Bone marrow (tissue), 2 donors: Measurements from ENCODE around the gene TRIM44.
"Not testable (repeated sequence)": the region's sequence is repeated elsewhere in the genome, so short reads cannot be mapped to it uniquely, and the experiment has no call there.

ENCODE experiments used
- DNase-seq, 2 donors: peaks; one replicate each; lab custom pipeline; 2025; lab: John Stamatoyannopoulos, UW

TRIM44 gene

GRCh38 chr11:35815556-35816315 is 153.2 kb downstream of the TRIM44 start:
- DNase-seq = no peak

DNA sequence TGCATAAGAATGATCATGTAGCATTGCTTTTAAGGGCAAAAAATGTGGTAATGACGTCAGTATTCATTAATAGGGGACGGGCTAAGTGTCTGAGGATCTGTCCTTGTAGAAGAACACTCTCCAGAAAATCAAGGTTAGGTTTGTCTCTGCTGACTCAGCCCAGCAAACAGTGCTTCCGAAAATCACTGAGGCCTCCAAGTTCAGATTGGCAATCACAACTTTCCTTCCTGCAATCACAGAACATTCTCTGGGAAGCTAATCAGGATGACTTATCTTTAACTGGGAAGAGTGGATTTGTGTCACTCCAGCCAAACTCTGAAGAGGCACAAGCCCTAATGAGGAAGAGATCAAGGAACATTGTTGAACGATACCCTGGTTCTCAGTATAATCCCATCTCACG is 158.0 kb downstream of the TRIM44 start:
- DNase-seq = no peak

DNA sequence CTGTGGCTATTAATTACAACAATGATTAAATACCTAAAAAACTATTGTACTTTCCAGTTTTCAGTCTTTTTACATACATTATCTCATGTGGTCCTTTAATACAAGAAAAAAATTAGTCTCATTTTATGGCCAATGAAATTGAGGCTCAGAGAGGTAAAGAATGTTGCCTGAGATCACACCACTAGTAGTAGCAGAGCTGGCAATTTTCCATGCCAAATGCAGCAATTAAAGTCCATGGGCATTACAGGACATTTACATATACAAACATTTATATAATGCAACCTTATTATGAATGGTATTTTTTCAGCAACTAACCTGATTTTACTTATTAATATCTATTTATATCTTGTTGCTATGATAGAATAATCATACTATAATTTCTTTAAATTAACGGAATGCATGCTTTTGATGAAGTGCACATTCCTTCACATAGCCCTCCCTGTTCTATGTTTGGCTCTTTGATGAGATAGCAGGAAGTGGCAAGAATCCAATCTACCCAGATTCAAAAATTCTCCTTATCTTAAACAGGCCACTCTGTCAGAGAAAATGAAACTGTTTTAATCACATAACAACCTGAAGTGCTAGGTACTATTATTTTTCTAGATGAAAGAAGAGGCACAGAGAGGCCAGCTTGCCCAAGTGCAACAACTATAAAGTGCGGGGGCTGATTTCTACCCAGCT is 160.4 kb downstream of the TRIM44 start:
- no peak for DNase-seq

- no peak for DNase-seq
Observed at GRCh38 chr11:35823742-35824298, 161.2 kb downstream of the TRIM44 start.

- DNase-seq = no peak
Observed at GRCh38 chr11:35825386-35825785, 162.8 kb downstream of the TRIM44 start.

DNA sequence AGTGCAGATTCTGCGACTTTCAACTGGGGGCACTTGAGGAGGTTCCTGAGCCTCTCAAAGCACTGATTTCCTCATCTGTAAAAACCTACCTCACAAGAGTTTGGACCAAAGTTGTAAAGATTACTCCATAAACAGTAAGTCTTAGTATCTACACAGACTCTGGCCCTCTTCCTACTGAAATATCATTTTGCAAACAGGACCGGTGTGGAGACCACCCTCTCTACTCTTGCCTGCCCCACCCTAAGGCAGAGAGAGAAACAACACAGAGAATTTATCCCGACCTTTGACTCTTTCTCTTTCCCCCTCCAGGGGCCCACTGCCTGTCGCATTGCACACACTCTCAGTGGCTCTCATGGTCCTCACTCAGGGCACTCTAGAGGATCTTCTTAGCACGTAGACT is 163.4 kb downstream of the TRIM44 start:
- no peak for DNase-seq

DNA sequence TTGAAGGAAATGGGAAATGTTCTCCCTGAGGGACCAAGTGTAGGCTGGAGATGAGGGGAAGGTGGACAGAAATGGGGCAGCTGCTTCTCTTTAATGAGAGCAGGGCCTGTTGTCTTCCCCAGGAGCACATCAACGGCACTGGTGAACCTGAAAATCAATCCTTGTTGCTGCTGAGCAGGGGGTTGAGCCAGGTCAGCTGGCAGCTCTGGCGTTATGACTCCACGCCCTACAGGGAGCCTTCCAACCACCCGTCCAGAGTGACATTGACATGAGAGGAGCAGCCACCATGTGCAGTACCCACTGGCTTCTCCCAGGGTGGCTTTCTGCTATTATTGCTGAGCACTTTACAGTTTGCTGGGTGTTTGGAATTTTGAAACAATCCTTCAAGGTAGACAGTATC is 164.4 kb downstream of the TRIM44 start:
- DNase-seq = no peak

- no peak for DNase-seq
Observed at GRCh38 chr11:35836205-35836604, 173.6 kb downstream of the TRIM44 start.

- no peak for DNase-seq
Observed at GRCh38 chr11:35838071-35838470, 175.5 kb downstream of the TRIM44 start.

- not testable (repeated sequence) for DNase-seq
Observed at GRCh38 chr11:35838697-35839367, 176.3 kb downstream of the TRIM44 start.

- DNase-seq = no peak
Observed at GRCh38 chr11:35839368-35840161, 177.0 kb downstream of the TRIM44 start.

DNA sequence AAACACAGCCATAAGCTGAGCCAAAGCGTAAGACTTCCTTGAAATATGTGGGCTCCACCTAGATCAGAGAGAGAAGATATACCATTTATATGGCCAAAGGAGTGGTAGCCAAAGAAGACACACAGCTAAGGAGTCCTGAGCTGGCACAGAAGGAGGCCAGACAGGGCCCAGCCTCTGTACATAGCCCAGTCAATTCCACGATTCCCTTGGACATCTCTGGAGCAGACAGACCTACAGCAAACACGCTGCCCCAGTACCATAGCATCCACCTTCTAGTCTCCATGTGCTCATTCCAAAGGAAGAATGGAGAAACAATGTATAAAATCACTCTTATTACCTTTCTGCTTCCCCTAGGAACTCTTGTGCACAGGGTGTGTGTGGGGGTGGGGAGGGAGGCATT is 179.2 kb downstream of the TRIM44 start:
- no peak for DNase-seq

DNA sequence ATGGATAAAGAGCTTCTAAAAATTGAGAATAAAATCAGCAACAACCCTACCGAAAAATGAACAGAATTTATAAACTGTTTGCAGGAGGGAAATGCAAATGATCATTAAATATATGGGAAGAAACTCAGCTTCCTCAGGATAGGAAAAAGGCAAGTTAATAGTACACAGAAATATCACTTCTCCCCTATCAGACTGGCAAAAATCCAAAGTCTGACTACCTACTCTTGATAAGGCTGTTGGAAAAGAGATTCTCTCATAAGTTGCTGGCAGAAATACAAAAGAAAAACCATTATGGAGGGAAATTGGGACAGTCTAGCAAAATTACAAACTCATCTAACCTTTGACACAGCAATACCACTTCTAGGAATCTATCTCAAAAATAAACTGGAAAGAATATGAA is 180.4 kb downstream of the TRIM44 start:
- no peak for DNase-seq

GRCh38 chr11:35844579-35844978 is 182.0 kb downstream of the TRIM44 start:
- DNase-seq = no peak

- DNase-seq = no peak
Observed at GRCh38 chr11:35845860-35846259, 183.3 kb downstream of the TRIM44 start.

DNA sequence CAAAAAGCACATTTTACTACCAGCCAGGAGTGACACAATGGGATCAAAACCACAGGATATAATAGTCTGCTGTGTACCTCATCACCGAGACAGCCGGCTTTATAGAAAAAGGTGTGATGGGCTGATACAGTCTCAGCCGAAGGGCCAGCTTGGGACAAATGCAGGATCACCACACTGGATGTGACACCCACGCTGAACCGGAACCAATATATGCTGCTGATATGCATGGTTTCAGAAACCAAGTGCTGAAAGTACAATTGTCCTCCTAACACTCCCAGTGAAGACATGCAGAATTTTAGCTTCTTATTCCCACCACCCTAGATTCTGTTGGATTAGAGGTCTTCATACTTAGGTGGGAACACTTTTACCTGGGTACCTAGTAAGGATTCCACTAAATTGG is 184.3 kb downstream of the TRIM44 start:
- DNase-seq = no peak

GRCh38 chr11:35847473-35847872 is 184.9 kb downstream of the TRIM44 start:
- DNase-seq = no peak

GRCh38 chr11:35848616-35849015 is 186.0 kb downstream of the TRIM44 start:
- no peak for DNase-seq

DNA sequence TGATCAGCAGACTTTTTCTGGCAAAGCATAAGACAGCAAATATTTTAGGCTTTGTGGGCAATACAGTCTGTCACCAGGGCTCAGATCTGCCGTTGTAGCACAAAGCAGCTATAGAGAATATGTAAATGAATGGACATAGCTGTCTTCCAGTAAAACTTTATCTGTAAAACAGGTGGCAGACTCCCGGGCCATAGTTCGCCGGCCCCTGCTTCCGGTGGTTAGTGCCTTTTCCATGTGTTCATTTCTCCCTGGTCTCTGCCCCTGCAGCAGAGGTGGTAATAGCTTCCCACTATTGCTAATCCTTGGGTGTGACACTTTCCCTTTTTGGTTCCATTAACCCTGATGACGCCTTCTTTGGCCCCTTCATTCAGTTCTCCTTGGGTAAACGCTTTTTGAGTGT is 187.6 kb downstream of the TRIM44 start:
- no peak for DNase-seq

- DNase-seq = no peak
Observed at GRCh38 chr11:35851342-35851741, 188.8 kb downstream of the TRIM44 start.

- no peak for DNase-seq
Observed at GRCh38 chr11:35852056-35852455, 189.5 kb downstream of the TRIM44 start.

DNA sequence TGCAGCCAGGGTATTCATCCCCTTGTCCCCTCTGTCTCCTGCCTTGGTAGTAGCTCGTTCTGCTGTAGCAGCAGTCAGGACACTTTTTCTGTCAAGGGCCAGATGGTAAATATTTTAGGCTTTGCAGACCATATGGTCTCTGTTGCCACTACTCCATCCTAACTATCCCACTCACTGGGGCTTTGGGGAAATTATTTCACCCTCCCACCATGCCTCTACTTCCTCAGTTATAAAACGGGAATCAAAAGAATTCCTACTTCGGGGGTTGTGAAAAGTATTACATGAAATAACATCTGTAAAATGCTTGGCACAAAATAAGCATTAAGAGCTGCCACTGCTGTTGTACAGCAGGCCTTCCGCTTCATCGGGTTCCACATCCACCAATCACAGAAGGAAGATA is 191.4 kb downstream of the TRIM44 start:
- DNase-seq = no peak
